Cardiac muscle cell (in vitro differentiated cells and primary cell): ENCODE data around the gene FAM111A. TPM values are rescaled to one million over a fixed set of nuclear protein-coding genes. Genes with fewer than 3 reads are reported as not detected.

Experiments used
- DNase-seq, 2 donors: peaks; one replicate each; pipeline versions ENCODE4 v3.0.0 to v3.0.0-alpha.2; 2010 to 2017; ENCODE audit warnings: low read depth in 1 of 2, low spot score in 1 of 2
- H3K27ac ChIP-seq: fragments of 200-600 bp; sonication (generic); 2 replicates; pipeline ENCODE4 v1.5.1; 2016
- H3K27me3 ChIP-seq: fragments of 200-600 bp; sonication (generic); 2 replicates; pipeline ENCODE4 v1.6.0; 2016; ENCODE audit warnings: control low read depth
- H3K36me3 ChIP-seq: fragments of 200-600 bp; sonication (generic); 2 replicates; pipeline ENCODE4 v1.5.1; 2016; ENCODE audit warnings: control low read depth
- H3K4me1 ChIP-seq: fragments of 200-600 bp; sonication (generic); 2 replicates; pipeline ENCODE4 v1.8.1; 2017; ENCODE audit warnings: low read depth, mild to moderate bottlenecking, mixed run types
- H3K4me3 ChIP-seq: fragments of 200-600 bp; sonication (generic); 2 replicates; pipeline ENCODE4 v1.5.1; 2016; ENCODE audit warnings: mild to moderate bottlenecking
- H3K9me3 ChIP-seq: fragments of 200-600 bp; sonication (generic); 2 replicates; pipeline ENCODE4 v1.5.1; 2017; ENCODE audit warnings: low read depth, mild to moderate bottlenecking, control low read depth
- CTCF ChIP-seq: IDR thresholded peaks from 2 replicates; pipeline ENCODE4 v1.5.1; 2012; ENCODE audit warnings: low read depth, mild to moderate bottlenecking, low read length
- polyA plus RNA-seq: library from polyadenylated mRNA; unstranded; fragments of >200 nt; fragmentation: Nextera tagmentation; extraction: Ambion mirVana; gene quantifications from 2 replicates; pipeline ENCODE4 v1.2.1, GENCODE V29; 2016
- total RNA-seq: library from RNA; depleted of rRNA; stranded (reverse); fragments of >200 nt; gene quantifications from 2 replicates; pipeline ENCODE4 v1.2.3, GENCODE V29; 2016

The FAM111A gene
- total and polyA plus RNA-seq, 2 experiments from 2014 or later, result 1.5 to 6.5 TPM

- Histone ChIP-seq H3K4me1 (no peaks in the 10 kb centered on the region), H3K27ac (no peak overlapping the region), H3K36me3 (no peaks in the 10 kb centered on the region), H3K9me3 (no peaks in the 10 kb centered on the region), H3K4me3 (no peak overlapping the region), H3K27me3 (no peaks in the 10 kb centered on the region)
- TF ChIP-seq CTCF, result no peak
- DNase-seq, result no peak
These were observed 52.9 kb downstream of the FAM111A start for GRCh38 chr11:59195586-59195985.

GRCh38 chr11:59196777-59197176 lies 54.1 kb downstream of the FAM111A start:
- Histone ChIP-seq H3K4me3 (no peak overlapping the region), H3K36me3 (no peaks in the 10 kb centered on the region), H3K4me1 (no peaks in the 10 kb centered on the region), H3K27ac (no peak overlapping the region), H3K27me3 (no peaks in the 10 kb centered on the region), H3K9me3 (no peaks in the 10 kb centered on the region)
- no peak for TF ChIP-seq CTCF
- no peak for DNase-seq

- H3K27ac ChIP-seq, result no peak overlapping the region
- no peaks in the 10 kb centered on the region for H3K9me3 ChIP-seq
- TF ChIP-seq CTCF, result no peak
- no peak overlapping the region for H3K4me3 ChIP-seq
- H3K36me3 ChIP-seq, result no peaks in the 10 kb centered on the region
- peak; percentile 13 to 88 for DNase-seq
- no peaks in the 10 kb centered on the region for H3K27me3 ChIP-seq
- H3K4me1 ChIP-seq, result no peaks in the 10 kb centered on the region
These were observed 55.3 kb downstream of the FAM111A start for GRCh38 chr11:59197991-59198390.

- no peaks in the 10 kb centered on the region for H3K36me3 ChIP-seq
- H3K4me3 ChIP-seq, result no peak overlapping the region
- H3K9me3 ChIP-seq, result no peaks in the 10 kb centered on the region
- no peaks in the 10 kb centered on the region for H3K27me3 ChIP-seq
- no peak for DNase-seq
- TF ChIP-seq CTCF, result no peak
- no peaks in the 10 kb centered on the region for H3K4me1 ChIP-seq
- H3K27ac ChIP-seq, result no peak overlapping the region
These were observed 56.1 kb downstream of the FAM111A start for GRCh38 chr11:59198726-59199125.

GRCh38 chr11:59199546-59200422 lies 57.1 kb downstream of the FAM111A start:
- Histone ChIP-seq H3K27ac (no peak overlapping the region), H3K9me3 (no peaks in the 10 kb centered on the region), H3K36me3 (no peaks in the 10 kb centered on the region), H3K4me1 (no peaks in the 10 kb centered on the region), H3K27me3 (no peaks in the 10 kb centered on the region), H3K4me3 (no peak overlapping the region)
- DNase-seq, result no peak
- no peak for TF ChIP-seq CTCF
